IPS DF 6.9 (cell line): ENCODE results near the gene ATXN7.

Experiments
- DNase-seq: peaks from one replicate; pipeline ENCODE4 v3.0.0-alpha.2; 2013; ENCODE audit warnings: low read depth, low spot score
- H3K27ac ChIP-seq: one replicate; pipeline ENCODE4 v1.5.1; 2013; ENCODE audit warnings: low read length, control low read depth
- H3K27me3 ChIP-seq: 2 replicates; pipeline ENCODE4 v1.6.1; 2013; ENCODE audit warnings: mild to moderate bottlenecking, low read length; ENCODE audit not compliant: control insufficient read depth, insufficient read depth
- H3K36me3 ChIP-seq: 2 replicates; pipeline ENCODE4 v1.6.1; 2013; ENCODE audit warnings: low read length; ENCODE audit not compliant: control insufficient read depth, insufficient read depth
- H3K4me1 ChIP-seq: 2 replicates; pipeline ENCODE4 v1.6.1; 2013; ENCODE audit warnings: low read length; ENCODE audit not compliant: control insufficient read depth, insufficient read depth
- H3K4me3 ChIP-seq: 2 replicates; pipeline ENCODE4 v1.5.1; 2013; ENCODE audit warnings: mild to moderate bottlenecking, low read length
- H3K9me3 ChIP-seq: 2 replicates; pipeline ENCODE4 v1.6.1; 2013; ENCODE audit warnings: low read length, inconsistent platforms; ENCODE audit not compliant: control insufficient read depth, insufficient read depth
- WGBS: extraction: QIAGEN DNeasy Blood & Tissue Kit; methylation state at CpG from one replicate; pipeline ENCODE4 v1.1.7; 2013; ENCODE audit warnings: mixed read lengths, missing lambda C conversion rate; ENCODE audit not compliant: insufficient read length, insufficient coverage; 5-methylcytosine and 5-hydroxymethylcytosine counted together

Gene ATXN7

GRCh38 chr3:64016941-64017620 lies 153.4 kb downstream of the ATXN7 start:
- WGBS, result no CpG with 5 or more reads among the region's 3 CpGs
- no peaks in the 10 kb centered on the region; the same call in 1 of the 2 replicates for H3K36me3 ChIP-seq

GRCh38 chr3:64019271-64019670 lies 155.6 kb downstream of the ATXN7 start:
- no peak for DNase-seq
- H3K4me3 ChIP-seq, result no peak overlapping the region
- no peaks in the 10 kb centered on the region for H3K9me3 ChIP-seq
- no peaks in the 10 kb centered on the region for H3K4me1 ChIP-seq
- no peak overlapping the region for H3K27ac ChIP-seq
- WGBS, result no CpG with 5 or more reads among the region's 3 CpGs
- H3K27me3 ChIP-seq, result no peaks in the 10 kb centered on the region
- no peaks in the 10 kb centered on the region; the same call in 1 of the 2 replicates for H3K36me3 ChIP-seq

More at GRCh38 chr3:64016941-64017620, 153.4 kb downstream of the ATXN7 start:
- Histone ChIP-seq H3K4me1 (no peaks in the 10 kb centered on the region), H3K27ac (no peak overlapping the region), H3K9me3 (no peaks in the 10 kb centered on the region), H3K27me3 (no peaks in the 10 kb centered on the region), H3K4me3 (no peak overlapping the region)
- DNase-seq, result no peak

- Histone ChIP-seq H3K36me3 (no peaks in the 10 kb centered on the region; the same call in 1 of the 2 replicates), H3K4me3 (no peak overlapping the region), H3K9me3 (no peaks in the 10 kb centered on the region), H3K4me1 (no peaks in the 10 kb centered on the region), H3K27ac (no peak overlapping the region), H3K27me3 (no peaks in the 10 kb centered on the region)
- DNase-seq, result no peak
- no CpG with 5 or more reads among the region's 2 CpGs for WGBS
Measured at GRCh38 chr3:64019879-64020278, 156.2 kb downstream of the ATXN7 start.

- no peaks in the 10 kb centered on the region for H3K4me1 ChIP-seq
- DNase-seq, result no peak
- no CpG with 5 or more reads among the region's 6 CpGs for WGBS
- no peak overlapping the region for H3K4me3 ChIP-seq
- no peaks in the 10 kb centered on the region for H3K9me3 ChIP-seq
- no peaks in the 10 kb centered on the region for H3K27me3 ChIP-seq
- no peaks in the 10 kb centered on the region; the same call in 1 of the 2 replicates for H3K36me3 ChIP-seq
- no peak overlapping the region for H3K27ac ChIP-seq
Measured at GRCh38 chr3:64021922-64022321, 158.3 kb downstream of the ATXN7 start.

DNA sequence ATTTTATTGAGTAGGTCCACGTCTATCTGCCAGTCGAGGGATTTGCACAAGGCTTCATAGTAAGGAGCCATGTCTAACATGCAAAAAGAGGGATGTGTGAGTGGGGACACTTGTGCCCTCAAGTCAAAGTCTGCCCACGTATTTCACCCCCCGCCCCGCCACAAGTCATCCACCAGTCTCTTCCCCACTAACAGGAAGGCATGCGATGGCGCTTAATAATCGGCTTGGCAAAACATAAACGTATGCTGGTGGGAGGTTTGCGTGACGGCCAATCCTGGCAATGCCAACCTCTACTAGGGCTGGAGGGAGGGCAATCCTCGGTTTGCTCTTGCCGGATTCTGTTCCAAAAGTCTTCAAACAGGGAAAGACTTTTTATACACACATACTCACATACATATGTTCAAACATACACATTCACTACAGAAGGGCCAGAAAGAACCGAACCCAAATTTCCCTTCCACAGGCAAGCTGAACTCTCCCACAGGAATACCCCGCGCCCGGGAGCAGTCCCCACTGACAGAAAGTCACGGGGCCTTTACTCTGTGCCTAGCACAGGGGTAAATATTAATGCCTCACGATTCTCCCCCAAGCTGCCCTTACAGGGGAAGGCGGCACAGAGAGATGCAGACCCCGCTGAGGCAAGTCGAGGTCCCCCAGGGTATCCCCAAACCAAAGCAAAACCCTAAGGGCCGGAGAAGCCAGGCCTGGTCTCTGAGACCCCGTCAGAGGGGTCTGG lies 159.0 kb downstream of the ATXN7 start:
- Histone ChIP-seq H3K27me3 (no peaks in the 10 kb centered on the region), H3K4me1 (no peaks in the 10 kb centered on the region), H3K36me3 (no peaks in the 10 kb centered on the region; the same call in 1 of the 2 replicates), H3K9me3 (no peaks in the 10 kb centered on the region), H3K27ac (no peak overlapping the region), H3K4me3 (peak overlapping the region; percentile 99)
- DNase-seq, result no peak
- no CpG with 5 or more reads among the region's 24 CpGs for WGBS

DNA sequence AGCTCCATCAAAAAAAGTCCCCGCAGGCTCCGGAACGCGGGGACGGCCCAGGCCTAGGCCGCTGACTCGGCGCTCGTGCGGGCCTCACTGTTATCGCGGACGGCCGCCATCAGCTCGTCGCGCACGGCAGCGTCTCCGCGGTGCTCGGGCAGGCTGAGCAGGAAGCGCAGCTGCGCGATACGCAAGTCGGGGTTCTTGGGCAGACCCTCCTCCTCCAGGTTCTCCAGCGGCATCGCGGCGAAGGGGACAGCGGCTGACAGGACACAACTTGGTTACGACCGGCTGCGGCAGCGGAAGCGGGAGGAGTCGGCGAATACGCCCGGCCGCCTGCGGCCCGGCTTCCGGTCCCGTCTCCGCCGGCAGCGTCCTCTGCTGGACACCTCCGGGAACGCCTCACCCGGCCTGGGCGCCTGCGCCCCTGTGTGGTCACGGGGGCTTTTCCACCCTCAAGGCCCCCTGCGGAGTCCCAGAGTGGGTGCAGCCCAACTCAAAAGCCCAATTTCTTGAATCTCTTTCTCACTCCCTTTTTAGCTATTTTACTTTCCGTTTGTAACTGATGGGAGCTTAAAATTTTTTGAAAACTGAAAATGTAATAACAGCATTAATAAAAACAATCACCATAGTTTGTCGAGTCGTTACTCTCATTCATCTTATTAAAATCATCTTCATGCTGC lies 159.7 kb downstream of the ATXN7 start, which contains the start of gene PSMD6:
Gene PSMD6 (minus strand): TSS at position 308 of the 674 bp plus-strand sequence. CDS start 75 bp downstream, at position 233.
- H3K4me3 ChIP-seq, result peak within 1 kb of the TSS; percentile 99
- H3K27ac ChIP-seq, result no peak within 1 kb of the TSS
- DNase-seq, result peak; percentile 73
- no peaks in the 10 kb centered on the region for H3K9me3 ChIP-seq
- H3K4me1 ChIP-seq, result no peaks in the 10 kb centered on the region
- no peaks in the 10 kb centered on the region; the same call in 1 of the 2 replicates for H3K36me3 ChIP-seq
- no CpG with 5 or more reads among the region's 59 CpGs for WGBS
- H3K27me3 ChIP-seq, result no peaks in the 10 kb centered on the region

- whole genome bisulfite sequencing, result no CpG with 5 or more reads among the region's 5 CpGs
- Histone ChIP-seq H3K36me3 (no peaks in the 10 kb centered on the region; the same call in 1 of the 2 replicates), H3K27ac (no peak overlapping the region), H3K4me3 (no peak overlapping the region), H3K4me1 (no peaks in the 10 kb centered on the region), H3K27me3 (no peaks in the 10 kb centered on the region), H3K9me3 (no peaks in the 10 kb centered on the region)
- DNase-seq, result no peak
Measured at GRCh38 chr3:64023861-64024223, 160.2 kb downstream of the ATXN7 start.

DNA sequence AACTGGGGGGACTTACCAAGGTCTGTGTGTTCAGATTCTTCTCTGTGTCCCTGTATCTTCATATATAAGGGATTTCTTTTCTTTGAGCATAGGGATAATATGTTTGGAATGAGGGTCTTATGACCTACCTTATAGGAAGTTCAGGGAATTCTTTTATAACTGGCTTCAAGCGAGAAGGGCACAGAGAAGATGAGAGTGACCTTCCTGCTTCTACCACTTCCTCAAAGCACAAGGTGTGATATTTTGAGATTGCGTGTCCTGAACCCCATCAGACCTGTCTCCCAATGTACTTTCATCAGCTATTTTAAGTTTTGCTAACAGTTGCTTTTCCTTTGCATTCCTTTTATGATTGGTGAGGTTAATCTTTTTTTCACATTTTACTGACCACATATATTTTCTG lies 162.7 kb downstream of the ATXN7 start:
- Histone ChIP-seq H3K4me3 (no peak overlapping the region), H3K9me3 (no peaks in the 10 kb centered on the region), H3K36me3 (no peaks in the 10 kb centered on the region), H3K27ac (no peak overlapping the region), H3K27me3 (no peaks in the 10 kb centered on the region), H3K4me1 (no peaks in the 10 kb centered on the region)
- no peak for DNase-seq
- no CpG with 5 or more reads among the region's 2 CpGs for WGBS

GRCh38 chr3:64027658-64028057 lies 164.0 kb downstream of the ATXN7 start:
- WGBS, result no CpG with 5 or more reads among the region's 8 CpGs
- H3K27me3 ChIP-seq, result no peaks in the 10 kb centered on the region
- H3K4me3 ChIP-seq, result no peak overlapping the region
- H3K4me1 ChIP-seq, result no peaks in the 10 kb centered on the region
- H3K27ac ChIP-seq, result no peak overlapping the region
- no peaks in the 10 kb centered on the region for H3K36me3 ChIP-seq
- no peaks in the 10 kb centered on the region for H3K9me3 ChIP-seq
- no peak for DNase-seq

- Histone ChIP-seq H3K27ac (no peak overlapping the region), H3K27me3 (no peaks in the 10 kb centered on the region), H3K4me3 (no peak overlapping the region), H3K36me3 (no peaks in the 10 kb centered on the region), H3K9me3 (no peaks in the 10 kb centered on the region), H3K4me1 (no peaks in the 10 kb centered on the region)
- no CpG with 5 or more reads among the region's 3 CpGs for WGBS
- DNase-seq, result no peak
Measured at GRCh38 chr3:64028754-64029153, 165.1 kb downstream of the ATXN7 start.
